ENCODE data around the gene NOVA2. TPM values are rescaled to one million over a fixed set of nuclear protein-coding genes. Genes with fewer than 3 reads are reported as not detected.

Gene NOVA2
- total RNA-seq, 1 donor from 2014 or later: not detected

DNA sequence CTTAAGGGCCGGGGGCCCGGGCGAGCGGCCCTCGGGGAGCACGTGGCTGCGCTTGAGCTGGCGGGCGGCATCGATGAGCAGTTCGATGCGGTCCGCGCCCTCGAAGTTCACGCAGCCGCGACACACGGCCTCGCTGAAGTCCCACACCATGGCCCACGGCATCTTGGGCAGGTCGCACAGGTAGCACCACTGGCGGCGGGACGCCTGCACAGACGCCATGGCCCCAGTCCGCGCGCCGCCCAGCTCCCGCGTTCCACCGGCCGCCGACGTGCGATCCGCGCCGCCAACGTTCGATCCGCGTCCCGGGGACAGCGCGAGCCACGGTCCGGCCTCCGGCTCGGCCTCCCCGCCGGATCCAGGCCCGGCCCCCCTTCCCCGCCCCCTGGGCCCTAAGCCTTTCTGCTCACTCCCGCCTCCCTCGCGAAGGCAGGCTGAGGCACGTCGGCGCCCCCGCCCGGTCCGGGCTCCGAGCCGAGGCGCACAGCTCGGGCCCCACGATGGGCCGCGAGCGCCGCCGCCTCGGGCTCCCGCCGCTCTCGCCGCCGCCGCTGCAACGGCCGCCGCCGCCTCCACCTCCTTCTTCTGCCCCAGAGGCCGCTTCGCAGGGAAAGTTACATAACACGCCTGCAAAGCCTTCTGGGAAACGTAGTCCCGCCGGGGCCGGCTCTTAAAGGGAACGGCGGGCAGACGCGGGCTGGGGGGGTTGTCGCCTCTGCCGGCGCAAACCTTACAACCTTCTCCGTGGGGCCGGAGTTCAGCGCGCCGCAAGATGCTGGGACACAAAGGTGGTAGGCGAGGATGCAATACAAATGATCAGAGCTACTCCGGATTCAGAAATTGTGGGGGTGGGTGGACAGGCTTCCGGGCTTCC, 87.9 kb downstream of the NOVA2 start, which contains the start of gene IRF2BP1:
TSS of gene IRF2BP1 (minus strand) at position 586 of the 871 bp plus-strand sequence. CDS start at position 219, 367 bp downstream.
- DNase-seq (ENCODE audit: low read depth): peak; percentile 61
- peak within 1 kb of the TSS; percentile 70 for H3K4me3 ChIP-seq (ENCODE audit: low read depth, low read length)
- TF ChIP-seq, protein P1, sequence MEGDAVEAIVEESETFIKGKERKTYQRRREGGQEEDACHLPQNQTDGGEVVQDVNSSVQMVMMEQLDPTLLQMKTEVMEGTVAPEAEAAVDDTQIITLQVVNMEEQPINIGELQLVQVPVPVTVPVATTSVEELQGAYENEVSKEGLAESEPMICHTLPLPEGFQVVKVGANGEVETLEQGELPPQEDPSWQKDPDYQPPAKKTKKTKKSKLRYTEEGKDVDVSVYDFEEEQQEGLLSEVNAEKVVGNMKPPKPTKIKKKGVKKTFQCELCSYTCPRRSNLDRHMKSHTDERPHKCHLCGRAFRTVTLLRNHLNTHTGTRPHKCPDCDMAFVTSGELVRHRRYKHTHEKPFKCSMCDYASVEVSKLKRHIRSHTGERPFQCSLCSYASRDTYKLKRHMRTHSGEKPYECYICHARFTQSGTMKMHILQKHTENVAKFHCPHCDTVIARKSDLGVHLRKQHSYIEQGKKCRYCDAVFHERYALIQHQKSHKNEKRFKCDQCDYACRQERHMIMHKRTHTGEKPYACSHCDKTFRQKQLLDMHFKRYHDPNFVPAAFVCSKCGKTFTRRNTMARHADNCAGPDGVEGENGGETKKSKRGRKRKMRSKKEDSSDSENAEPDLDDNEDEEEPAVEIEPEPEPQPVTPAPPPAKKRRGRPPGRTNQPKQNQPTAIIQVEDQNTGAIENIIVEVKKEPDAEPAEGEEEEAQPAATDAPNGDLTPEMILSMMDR (conservative IDR thresholded peaks at IDR 0.05; ENCODE audit: low read depth, low read length): no peak

DNA sequence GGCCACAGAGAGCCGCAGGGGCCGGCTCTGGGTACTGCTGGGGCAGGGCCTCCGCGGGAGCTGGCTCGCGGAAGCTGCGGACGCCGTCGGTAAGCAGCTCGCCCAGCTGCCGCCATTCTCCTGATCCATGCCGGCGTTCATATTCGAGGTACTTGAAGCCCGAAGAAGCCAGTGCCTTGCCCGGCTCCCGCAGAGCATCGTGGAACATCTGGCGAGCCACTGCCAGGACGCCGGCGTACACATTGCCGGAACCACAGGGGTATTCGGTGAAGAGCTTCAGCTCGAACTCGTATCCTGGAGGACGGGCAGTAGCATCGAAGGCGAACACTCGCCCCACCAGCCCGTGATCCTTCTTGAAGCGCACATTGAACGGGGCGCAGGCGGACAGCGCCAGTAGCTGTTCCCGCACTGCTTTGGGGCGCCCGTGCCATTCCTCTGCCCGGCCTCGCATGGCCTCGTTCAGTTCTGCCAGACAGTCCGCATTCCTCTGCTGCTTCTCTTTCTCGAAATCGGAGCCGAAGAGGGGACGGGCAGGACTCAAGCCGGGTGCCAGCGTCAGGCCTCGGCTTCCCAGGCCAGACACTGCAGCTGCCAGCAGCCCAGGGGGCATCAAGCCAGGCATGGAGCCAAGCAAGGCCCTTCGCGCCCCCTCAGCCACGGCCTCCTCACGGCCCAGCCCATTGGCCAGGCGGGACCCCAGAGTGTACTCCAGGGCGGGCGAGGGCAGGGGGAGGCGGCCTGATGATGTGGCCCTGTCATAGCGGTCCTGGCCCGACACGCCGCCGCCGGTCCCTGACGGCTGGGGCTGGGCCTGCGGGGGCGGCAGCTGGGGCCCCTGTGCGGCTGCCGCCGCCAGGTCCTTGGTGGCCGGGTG, 88.7 kb downstream of the NOVA2 start:
- TF ChIP-seq, protein P1 (conservative IDR thresholded peaks at IDR 0.05; ENCODE audit: low read depth, low read length): no peak
- no peak for DNase-seq (ENCODE audit: low read depth)

DNA sequence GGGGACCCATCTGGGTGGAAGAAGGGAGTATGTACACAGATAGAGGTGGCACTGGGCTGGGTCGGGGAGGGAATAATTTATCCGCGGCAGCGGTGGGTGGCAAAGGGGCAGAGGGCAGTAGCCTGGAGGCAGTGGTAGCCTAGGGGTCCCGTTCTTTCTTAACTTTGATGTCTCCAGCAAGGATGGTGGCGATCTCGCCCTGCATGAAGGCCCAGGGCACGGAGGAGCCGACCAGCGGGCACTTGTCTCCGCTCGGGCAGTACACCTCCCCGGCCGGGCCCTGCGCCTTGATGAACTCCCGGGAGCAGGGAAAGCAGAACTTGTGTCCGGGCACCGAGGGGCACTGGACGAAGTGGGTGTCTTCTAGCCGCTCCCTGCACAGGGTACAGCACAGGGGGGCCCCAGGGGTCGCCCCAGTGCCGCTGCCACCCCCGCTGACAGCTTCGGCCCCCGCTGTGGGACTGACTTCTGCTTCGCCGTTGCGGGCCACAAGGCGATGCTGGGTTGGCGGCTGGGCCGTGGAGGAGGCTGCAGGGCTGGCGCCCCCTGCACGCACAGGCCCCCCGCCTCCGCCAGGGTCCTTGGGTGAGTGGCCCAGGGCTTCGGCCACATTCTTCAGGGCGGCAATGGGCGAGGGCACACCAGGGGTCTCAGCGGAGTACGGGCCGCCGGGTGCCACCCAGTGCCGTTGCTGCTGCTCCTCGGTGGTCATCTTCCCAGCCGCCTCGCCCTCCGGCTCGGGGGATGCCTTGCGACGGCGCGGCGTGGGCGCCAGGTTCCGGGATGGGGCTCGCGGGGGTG, 89.6 kb downstream of the NOVA2 start:
- no peak for DNase-seq (ENCODE audit: low read depth)
- TF ChIP-seq, protein P1 (conservative IDR thresholded peaks at IDR 0.05; ENCODE audit: low read depth, low read length): no peak
- H3K4me3 ChIP-seq (ENCODE audit: low read depth, low read length): peak overlapping the region; percentile 34

More for the DNA sequence above, 88.7 kb downstream of the NOVA2 start:
- peak overlapping the region; percentile 70 for H3K4me3 ChIP-seq (ENCODE audit: low read depth, low read length)

Other genes starting within 250 kb of the NOVA2 start
- 6.6 and 11.5 TPM in 2 replicates for gene FBXO46, start 243.0 kb downstream of the NOVA2 start, total RNA-seq
- not detected in 2 replicates for gene MEIOSIN, start 240.4 kb downstream of the NOVA2 start, total RNA-seq
- 8.2 and 11.2 TPM in 2 replicates for gene SIX5, start 204.6 kb downstream of the NOVA2 start, total RNA-seq
- 10.9 and 21.0 TPM in 2 replicates for gene DMPK, start 191.4 kb downstream of the NOVA2 start, total RNA-seq
- gene DMWD, start 181.0 kb downstream of the NOVA2 start, total RNA-seq: 35.7 and 38.8 TPM in 2 replicates
- 0.07 TPM in 1 of 2 replicates, not detected in the other for gene RSPH6A, start 158.6 kb downstream of the NOVA2 start, total RNA-seq
- gene SYMPK, start 110.7 kb downstream of the NOVA2 start, total RNA-seq: 22.9 and 26.0 TPM in 2 replicates
- gene FOXA3, start 109.5 kb downstream of the NOVA2 start, total RNA-seq: 1.1 and 2.8 TPM in 2 replicates
- gene IRF2BP1, start 87.7 kb downstream of the NOVA2 start, total RNA-seq: 26.8 and 31.2 TPM in 2 replicates
- 1.3 and 2.0 TPM in 2 replicates for gene MYPOP, start 71.3 kb downstream of the NOVA2 start, total RNA-seq
- gene NANOS2, start 59.1 kb downstream of the NOVA2 start, total RNA-seq: not detected in 2 replicates
- gene CCDC61, start 21.6 kb upstream of the NOVA2 start, total RNA-seq: 10.1 and 10.8 TPM in 2 replicates
- not detected in 2 replicates for gene PGLYRP1, start 49.2 kb upstream of the NOVA2 start, total RNA-seq
- gene IGFL4, start 67.1 kb upstream of the NOVA2 start, total RNA-seq: not detected in 2 replicates
- not detected in 2 replicates for gene IGFL3, start 150.8 kb upstream of the NOVA2 start, total RNA-seq
- not detected in 2 replicates for gene IGFL2, start 174.4 kb upstream of the NOVA2 start, total RNA-seq